ENCODE results near the gene ADARB2. TPM values are rescaled to one million over a fixed set of nuclear protein-coding genes. Genes with fewer than 3 reads are reported as not detected.
"Not testable (repeated sequence)": the region's sequence is repeated elsewhere in the genome, so short reads cannot be mapped to it uniquely, and the experiment has no call there.

The ADARB2 gene
- total RNA-seq, 2 experiments from 2014 or later = 0.17 to 0.30 TPM

DNA sequence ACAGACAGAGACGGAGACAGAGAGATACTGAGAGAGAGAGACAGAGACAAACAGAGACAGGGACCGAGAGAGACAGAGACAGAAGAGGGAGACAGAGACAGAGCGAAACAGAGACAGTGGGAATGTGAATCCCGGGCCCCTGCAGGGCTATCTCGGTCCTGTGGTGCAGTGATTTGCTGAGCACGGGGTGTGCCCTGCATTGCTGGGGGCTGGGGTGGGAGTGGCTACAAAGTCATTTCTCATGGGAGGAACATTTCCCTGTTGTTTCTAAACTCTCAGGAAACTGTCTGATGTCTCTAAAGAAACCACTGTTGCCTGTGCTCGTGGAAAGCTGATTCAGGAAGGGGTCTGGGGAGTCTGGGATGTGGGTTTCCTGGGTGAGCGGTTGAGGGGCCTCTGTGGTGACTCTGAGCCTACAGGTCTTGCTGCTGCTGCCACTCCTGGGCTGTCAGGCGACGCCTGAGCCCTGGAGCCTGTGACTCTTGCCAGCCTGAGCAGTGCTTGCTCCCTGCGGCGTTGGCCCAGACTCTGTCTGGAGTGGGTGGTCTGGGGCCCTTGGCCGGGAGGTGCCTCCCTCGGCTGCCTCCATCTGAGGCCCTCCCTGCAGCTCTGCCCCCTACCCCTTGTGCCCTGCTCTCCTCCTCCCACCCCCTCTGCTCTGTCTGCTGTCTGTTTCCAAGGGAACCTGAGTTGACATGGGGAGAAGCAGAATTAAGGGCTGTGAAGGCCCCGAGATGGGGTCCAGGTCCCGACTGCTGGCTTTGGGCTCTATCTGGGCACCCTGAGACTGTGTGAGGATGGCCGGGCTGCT lies 389.2 kb downstream of the ADARB2 start:
- no peak overlapping the region for H3K4me3 Mint-ChIP-seq
- no peak for DNase-seq
- no peaks in the 10 kb centered on the region for H3K4me1 Mint-ChIP-seq
- POLR2A ChIA-PET = interaction anchor here (0.5 kb wide), 1 partner anchor 94 kb away, joined by 3 read pairs; no protein-coding TSS in a partner anchor
- CTCF ChIA-PET = interaction anchor here (0.6 kb wide), 1 partner anchor 174 kb away, joined by 3 read pairs; no protein-coding TSS in a partner anchor
- H3K27me3 Mint-ChIP-seq = no peaks in the 10 kb centered on the region
- no peaks in the 10 kb centered on the region for H3K9me3 Mint-ChIP-seq
- no peaks in the 10 kb centered on the region for H3K36me3 Mint-ChIP-seq (ENCODE audit: low read depth)
- H3K27ac Mint-ChIP-seq = no peak overlapping the region

DNA sequence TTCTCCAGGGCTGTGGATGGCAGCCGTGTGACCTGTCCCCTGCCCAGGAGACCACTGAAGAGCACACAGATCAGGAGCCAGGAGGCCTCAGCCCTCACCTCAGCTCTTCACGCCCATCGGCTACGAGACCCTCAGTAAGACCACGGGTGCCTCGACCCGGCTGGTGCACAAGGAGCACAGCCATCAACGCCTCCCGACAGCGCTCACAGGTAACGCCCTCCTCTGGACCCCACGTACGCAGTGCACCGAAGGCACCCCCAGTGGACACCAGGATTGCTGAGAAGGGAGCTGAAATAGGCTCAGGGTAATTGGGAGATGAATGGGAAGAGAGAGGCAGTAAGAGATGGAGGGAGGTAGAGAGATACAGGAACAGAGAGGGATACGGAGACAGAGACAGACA lies 389.8 kb downstream of the ADARB2 start:
- no peaks in the 10 kb centered on the region for H3K9me3 Mint-ChIP-seq

DNA sequence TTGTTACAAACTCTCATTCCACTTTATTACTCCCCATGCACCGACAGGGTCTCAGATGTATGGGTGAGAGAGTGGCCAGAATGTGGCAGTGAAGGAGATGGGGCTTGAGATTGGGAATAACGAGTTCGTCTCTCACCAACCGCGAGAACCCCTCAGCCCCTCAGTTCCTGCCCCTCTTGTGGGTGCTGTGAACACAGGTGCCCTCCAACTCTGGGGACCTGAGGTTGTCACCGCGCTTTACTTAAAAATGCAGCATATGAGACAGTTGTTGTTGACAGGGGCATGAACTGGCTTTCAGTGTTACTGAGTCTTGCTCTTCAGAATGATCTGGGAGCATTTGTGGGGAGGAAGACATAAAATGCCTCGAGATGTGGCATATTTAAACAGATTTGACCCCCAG lies 391.1 kb downstream of the ADARB2 start:
- no peak for DNase-seq
- ChIA-PET CTCF (no interaction called here), POLR2A (no interaction called here)

More for the DNA sequence above, 389.8 kb downstream of the ADARB2 start:
- H3K4me1 Mint-ChIP-seq = no peaks in the 10 kb centered on the region
- ChIA-PET CTCF (interaction anchor here (0.6 kb wide), 1 partner anchor 173 kb away, joined by 3 read pairs; no protein-coding TSS in a partner anchor), POLR2A (no interaction called here)
- no peaks in the 10 kb centered on the region for H3K36me3 Mint-ChIP-seq (ENCODE audit: low read depth)
- no peak overlapping the region for H3K4me3 Mint-ChIP-seq
- no peak for DNase-seq
- H3K27me3 Mint-ChIP-seq = no peaks in the 10 kb centered on the region
- H3K27ac Mint-ChIP-seq = no peak overlapping the region

DNA sequence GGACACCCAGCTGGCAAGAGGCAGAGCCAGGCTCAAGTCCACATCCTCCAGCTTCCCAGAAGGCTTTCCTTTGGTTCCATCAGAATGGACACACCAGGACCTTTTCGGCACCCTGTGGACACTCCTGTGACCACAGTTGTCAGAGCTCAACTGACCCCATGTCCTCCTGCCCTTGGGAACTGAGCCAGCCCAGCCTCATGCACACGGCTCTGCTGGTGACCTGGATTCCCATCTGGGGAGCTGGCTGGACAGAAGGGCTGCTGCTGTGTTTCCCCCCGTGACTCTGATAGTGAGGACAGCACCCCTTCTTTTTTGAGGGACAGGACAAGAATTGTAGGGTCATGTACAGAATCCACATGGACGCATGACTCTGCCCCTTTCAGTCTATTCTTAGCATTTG lies 392.0 kb downstream of the ADARB2 start:
- Mint-ChIP-seq H3K36me3 (ENCODE audit: low read depth) (no peaks in the 10 kb centered on the region), H3K9me3 (no peaks in the 10 kb centered on the region), H3K4me1 (no peaks in the 10 kb centered on the region), H3K27ac (no peak overlapping the region), H3K27me3 (no peaks in the 10 kb centered on the region), H3K4me3 (no peak overlapping the region)
- CTCF ChIA-PET = no interaction called here
- POLR2A ChIA-PET = no interaction called here
- DNase-seq = no peak

More for the DNA sequence above, 391.1 kb downstream of the ADARB2 start:
- H3K36me3 Mint-ChIP-seq (ENCODE audit: low read depth) = no peaks in the 10 kb centered on the region
- H3K4me1 Mint-ChIP-seq = no peaks in the 10 kb centered on the region
- H3K9me3 Mint-ChIP-seq = no peaks in the 10 kb centered on the region
- no peak overlapping the region for H3K27ac Mint-ChIP-seq
- H3K27me3 Mint-ChIP-seq = no peaks in the 10 kb centered on the region
- no peak overlapping the region for H3K4me3 Mint-ChIP-seq

DNA sequence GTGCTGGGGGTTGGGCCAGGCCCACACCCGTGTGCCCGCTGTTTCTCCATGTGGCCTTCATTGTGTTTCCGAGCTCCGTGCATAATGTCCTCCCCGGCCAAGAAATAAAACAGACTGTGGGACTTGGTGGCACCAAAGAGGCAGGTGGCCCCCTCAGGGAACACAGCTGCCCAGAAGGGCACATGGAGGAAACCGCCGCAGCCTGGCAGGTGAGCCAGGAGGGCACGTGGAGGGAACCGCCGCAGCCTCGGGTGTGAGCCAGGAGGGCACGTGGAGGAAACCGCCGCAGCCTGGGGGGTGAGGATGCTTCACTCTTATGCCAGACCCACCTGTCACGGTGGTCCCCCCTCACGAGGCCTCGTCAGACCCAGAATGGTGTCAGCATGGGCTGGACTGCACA lies 392.5 kb downstream of the ADARB2 start:
- no peak for DNase-seq
- Mint-ChIP-seq H3K9me3 (no peaks in the 10 kb centered on the region), H3K36me3 (ENCODE audit: low read depth) (no peaks in the 10 kb centered on the region), H3K27ac (no peak overlapping the region), H3K4me3 (no peak overlapping the region), H3K4me1 (no peaks in the 10 kb centered on the region), H3K27me3 (no peaks in the 10 kb centered on the region)
- CTCF ChIA-PET = no interaction called here
- POLR2A ChIA-PET = no interaction called here

DNA sequence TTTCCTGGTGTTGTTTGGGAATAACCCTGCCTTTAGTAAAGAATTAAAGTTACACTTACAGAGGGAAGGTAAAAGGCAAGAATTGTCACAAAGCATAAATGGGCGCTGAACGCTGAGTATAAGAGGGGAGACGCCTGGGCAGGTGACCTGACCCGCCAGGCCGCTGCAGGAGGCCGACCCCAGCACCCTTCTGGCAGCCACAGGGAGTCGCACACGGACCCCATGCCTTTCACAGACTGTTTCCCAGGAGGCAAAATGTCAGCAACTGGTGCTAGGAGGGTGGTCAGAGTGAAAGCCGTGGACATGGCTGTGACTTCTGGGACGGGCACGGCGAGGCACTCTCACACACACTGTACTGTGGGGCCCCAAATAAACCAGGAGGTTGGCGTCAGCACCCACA lies 392.9 kb downstream of the ADARB2 start:
- Mint-ChIP-seq H3K4me1 (no peaks in the 10 kb centered on the region), H3K4me3 (no peak overlapping the region), H3K27me3 (no peaks in the 10 kb centered on the region), H3K36me3 (ENCODE audit: low read depth) (no peaks in the 10 kb centered on the region), H3K9me3 (no peaks in the 10 kb centered on the region), H3K27ac (no peak overlapping the region)
- CTCF ChIA-PET = no interaction called here
- DNase-seq = no peak
- POLR2A ChIA-PET = no interaction called here

DNA sequence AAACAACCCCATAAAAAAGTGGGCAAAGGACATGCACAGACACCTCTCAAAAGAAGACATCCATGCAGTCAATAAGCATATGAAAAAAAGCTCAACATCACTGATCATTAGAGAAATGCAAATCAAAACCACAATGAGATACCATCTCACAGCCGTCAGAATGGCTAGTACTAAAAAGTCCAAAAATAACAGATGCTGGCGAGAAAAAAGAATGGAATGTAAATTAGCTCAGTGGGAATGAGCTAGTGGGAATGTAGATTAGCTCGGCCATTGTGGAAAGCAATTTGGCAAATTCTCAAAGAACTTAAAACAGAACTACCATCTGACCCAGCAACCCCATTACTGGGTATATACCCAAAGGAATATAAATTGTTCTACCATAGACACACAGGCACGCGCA lies 394.1 kb downstream of the ADARB2 start:
- Mint-ChIP-seq H3K27me3 (no peaks in the 10 kb centered on the region), H3K4me3 (no peak overlapping the region), H3K9me3 (no peaks in the 10 kb centered on the region), H3K4me1 (no peaks in the 10 kb centered on the region), H3K36me3 (ENCODE audit: low read depth) (no peaks in the 10 kb centered on the region), H3K27ac (no peak overlapping the region)
- ChIA-PET CTCF (no interaction called here), POLR2A (no interaction called here)
- DNase-seq = no peak

DNA sequence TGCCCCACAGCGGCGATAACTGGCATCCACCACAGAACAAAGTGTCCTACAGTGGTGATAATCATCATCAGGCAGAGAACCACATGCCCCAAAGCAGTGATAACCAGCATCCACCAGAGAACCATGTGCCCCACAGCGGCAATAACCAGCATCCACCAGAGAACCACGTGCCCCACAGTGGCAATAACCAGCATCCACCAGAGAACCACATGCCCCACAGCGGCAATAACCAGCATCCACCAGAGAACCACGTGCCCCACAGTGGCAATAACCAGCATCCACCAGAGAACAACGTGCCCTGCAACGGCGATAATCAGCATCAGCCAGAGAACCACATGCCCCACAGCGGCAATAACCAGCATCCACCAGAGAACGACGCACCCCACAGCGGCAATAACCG lies 396.3 kb downstream of the ADARB2 start:
- DNase-seq; CTCF ChIA-PET; H3K9me3 Mint-ChIP-seq; POLR2A ChIA-PET; H3K27ac Mint-ChIP-seq; H3K4me3 Mint-ChIP-seq; H3K27me3 Mint-ChIP-seq; H3K36me3 Mint-ChIP-seq (ENCODE audit: low read depth); H3K4me1 Mint-ChIP-seq: not testable (repeated sequence)

DNA sequence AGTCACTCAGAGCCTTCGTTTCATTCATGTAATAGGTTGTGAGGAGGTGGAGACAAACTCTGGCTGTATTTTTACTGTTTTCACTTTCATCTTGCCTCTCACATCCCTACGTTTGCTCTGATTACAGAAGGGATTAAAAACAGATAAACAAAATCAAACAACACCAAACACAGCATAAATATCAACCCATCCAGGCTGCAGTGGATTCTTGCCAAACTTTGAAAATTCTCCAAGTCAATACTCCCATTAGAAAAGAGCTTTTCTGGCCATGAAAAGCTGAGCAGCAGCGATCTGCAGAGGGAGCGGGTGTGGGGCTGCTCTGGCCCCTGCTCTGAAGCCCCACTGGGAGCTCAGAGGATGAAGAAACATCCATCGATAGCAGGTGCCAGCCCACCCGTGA lies 397.9 kb downstream of the ADARB2 start:
- CTCF ChIA-PET = no interaction called here
- DNase-seq = no peak
- peaks cover 4% of the 10 kb centered on the region for H3K27me3 Mint-ChIP-seq
- no peak overlapping the region for H3K4me3 Mint-ChIP-seq
- no peaks in the 10 kb centered on the region for H3K4me1 Mint-ChIP-seq
- POLR2A ChIA-PET = no interaction called here
- no peaks in the 10 kb centered on the region for H3K36me3 Mint-ChIP-seq (ENCODE audit: low read depth)
- H3K9me3 Mint-ChIP-seq = no peaks in the 10 kb centered on the region
- H3K27ac Mint-ChIP-seq = no peak overlapping the region

DNA sequence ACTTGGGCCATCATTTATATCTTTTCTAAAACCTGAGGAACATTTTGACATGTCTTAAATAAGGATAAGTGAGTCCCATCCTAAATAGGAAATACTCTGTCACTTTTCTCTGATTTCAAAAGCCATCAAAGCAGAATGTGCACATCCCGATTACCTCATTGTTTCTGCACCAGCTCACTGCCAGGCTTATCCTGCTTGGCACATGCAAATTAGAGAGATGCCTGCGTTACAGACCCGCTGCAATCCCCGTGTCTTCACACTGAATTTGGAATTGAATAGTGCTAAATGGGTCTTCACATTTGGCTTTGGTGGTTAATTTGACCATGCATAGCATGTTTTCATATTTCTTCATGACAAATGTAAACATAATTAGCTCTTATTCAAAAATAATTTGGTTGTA lies 401.7 kb downstream of the ADARB2 start:
- H3K36me3 Mint-ChIP-seq (ENCODE audit: low read depth) = no peaks in the 10 kb centered on the region
- H3K4me1 Mint-ChIP-seq = no peaks in the 10 kb centered on the region
- H3K9me3 Mint-ChIP-seq = no peaks in the 10 kb centered on the region
- DNase-seq = no peak
- H3K27ac Mint-ChIP-seq = no peak overlapping the region
- CTCF ChIA-PET = no interaction called here
- H3K4me3 Mint-ChIP-seq = no peak overlapping the region
- POLR2A ChIA-PET = no interaction called here
- H3K27me3 Mint-ChIP-seq = peaks cover 7% of the 10 kb centered on the region

DNA sequence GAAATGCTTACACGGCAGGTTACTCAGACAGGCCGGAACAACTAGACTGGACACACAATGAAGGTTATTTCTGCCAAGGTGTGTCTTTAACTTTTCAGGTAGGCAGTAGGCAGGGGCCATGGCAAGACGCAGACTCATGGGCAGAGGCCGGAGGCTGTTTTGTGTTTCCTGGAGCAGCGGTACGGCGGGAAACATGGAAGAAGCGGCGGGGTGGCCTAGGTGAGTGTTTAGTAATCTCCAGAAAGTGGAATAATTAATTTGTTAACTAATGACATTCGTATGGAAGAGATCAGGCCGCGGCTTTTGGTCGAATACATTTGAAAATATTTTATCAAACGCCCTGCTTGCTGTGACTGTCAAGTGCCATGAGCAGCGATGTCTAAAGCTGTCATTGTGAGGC lies 403.3 kb downstream of the ADARB2 start:
- Mint-ChIP-seq H3K36me3 (ENCODE audit: low read depth) (no peaks in the 10 kb centered on the region), H3K9me3 (no peaks in the 10 kb centered on the region), H3K4me3 (no peak overlapping the region), H3K4me1 (no peaks in the 10 kb centered on the region), H3K27ac (no peak overlapping the region), H3K27me3 (peaks cover 7% of the 10 kb centered on the region)
- no peak for DNase-seq
- CTCF ChIA-PET = no interaction called here
- POLR2A ChIA-PET = no interaction called here

DNA sequence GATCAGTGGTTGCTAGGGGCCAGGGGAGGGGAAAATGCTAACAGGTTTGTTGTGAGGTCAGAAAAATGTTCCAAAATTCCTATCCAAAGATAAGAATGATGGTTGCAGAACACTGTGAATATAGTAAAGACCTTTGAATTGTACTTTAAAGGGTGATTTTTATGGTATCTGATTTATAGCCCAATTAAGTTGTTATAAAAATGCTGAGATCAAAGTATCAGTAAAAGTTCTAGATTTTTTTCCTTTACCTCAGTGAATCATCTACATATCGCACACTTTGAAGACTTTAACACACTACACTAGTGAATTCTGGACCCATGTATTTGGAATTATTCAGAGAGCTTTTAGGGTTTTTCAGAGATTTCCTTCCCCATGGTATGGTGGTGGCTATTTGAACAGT lies 405.8 kb downstream of the ADARB2 start:
- Mint-ChIP-seq H3K9me3 (peaks cover 2% of the 10 kb centered on the region), H3K4me3 (no peak overlapping the region), H3K36me3 (ENCODE audit: low read depth) (no peaks in the 10 kb centered on the region), H3K27me3 (peaks cover 7% of the 10 kb centered on the region), H3K4me1 (no peaks in the 10 kb centered on the region), H3K27ac (no peak overlapping the region)
- CTCF ChIA-PET = no interaction called here
- DNase-seq = no peak
- POLR2A ChIA-PET = no interaction called here

DNA sequence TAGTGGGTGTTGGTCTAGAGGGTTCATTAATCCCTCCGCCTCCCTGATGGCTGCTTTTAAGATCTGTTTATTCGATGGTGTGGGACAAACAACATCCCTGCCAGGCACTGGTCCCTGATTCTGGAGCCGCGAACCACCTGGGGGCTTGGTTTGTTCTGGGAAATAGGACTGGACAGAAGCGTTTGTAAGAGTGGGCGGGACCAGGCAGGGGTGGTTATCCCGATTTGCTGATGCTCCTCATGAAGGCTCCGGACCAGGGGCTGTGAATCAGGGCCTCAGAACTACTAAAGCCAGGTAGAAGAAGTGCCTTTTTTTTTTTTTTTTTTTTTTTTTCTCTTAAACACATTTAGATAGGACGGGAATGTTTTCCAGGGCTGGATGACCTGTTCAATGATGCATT lies 407.7 kb downstream of the ADARB2 start:
- Mint-ChIP-seq H3K4me1 (peaks cover 3% of the 10 kb centered on the region), H3K4me3 (no peak overlapping the region), H3K27me3 (peaks cover 4% of the 10 kb centered on the region), H3K9me3 (peaks cover 2% of the 10 kb centered on the region), H3K36me3 (ENCODE audit: low read depth) (no peaks in the 10 kb centered on the region), H3K27ac (no peak overlapping the region)
- ChIA-PET POLR2A (no interaction called here), CTCF (no interaction called here)
- no peak for DNase-seq

DNA sequence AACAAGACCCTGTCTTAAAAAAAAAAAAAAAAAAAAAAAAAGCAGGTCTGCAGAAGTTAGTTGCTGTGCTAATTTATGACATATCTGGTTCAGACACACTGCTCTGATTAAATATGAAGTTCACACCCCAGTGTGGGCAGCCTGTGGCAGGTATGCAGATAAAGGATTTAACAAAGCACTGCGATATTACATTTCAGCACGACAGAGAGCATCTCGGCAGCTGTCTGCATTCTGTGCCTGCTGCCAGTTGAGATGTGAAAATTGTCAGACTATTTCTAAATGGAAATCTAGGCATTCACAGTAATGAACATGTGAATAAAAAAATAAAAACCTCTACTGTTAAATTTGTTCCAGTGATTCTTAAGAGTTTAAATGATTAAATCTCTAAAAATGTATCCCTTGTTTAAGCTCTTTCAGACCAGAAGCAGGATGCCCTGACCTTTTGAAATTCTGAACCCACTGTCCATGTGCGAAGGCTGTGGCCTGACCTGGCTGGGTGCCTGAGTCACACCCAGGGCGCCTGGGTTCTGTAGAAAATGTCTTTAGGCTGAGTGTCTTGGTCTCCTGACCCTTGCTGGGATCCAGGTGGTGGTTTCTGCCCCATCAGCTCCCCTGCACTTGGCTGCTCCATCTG lies 408.2 kb downstream of the ADARB2 start:
- Mint-ChIP-seq H3K36me3 (ENCODE audit: low read depth) (no peaks in the 10 kb centered on the region), H3K4me1 (peaks cover 3% of the 10 kb centered on the region), H3K9me3 (peaks cover 2% of the 10 kb centered on the region), H3K4me3 (no peak overlapping the region), H3K27me3 (peaks cover 4% of the 10 kb centered on the region), H3K27ac (no peak overlapping the region)
- CTCF ChIA-PET = no interaction called here
- no peak for DNase-seq
- POLR2A ChIA-PET = no interaction called here

All from activated CD4-positive, alpha-beta T cell treated with anti-CD3 and anti-CD28 coated beads, Interleukin-2, amount 10 ng/mL, durations not matched to agents 7 days and 5 days (primary cell).